Uterus (tissue), 4 donors: Measurements from ENCODE around the gene CACUL1. TPM values are rescaled to one million over a fixed set of nuclear protein-coding genes. Genes with fewer than 3 reads are reported as not detected.
"Not testable (repeated sequence)": the region's sequence is repeated elsewhere in the genome, so short reads cannot be mapped to it uniquely, and the experiment has no call there.

Experiments
- DNase-seq, 2 donors: peaks; one replicate each; pipeline ENCODE4 v3.0.0-alpha.2; 2019 to 2020
- H3K27ac ChIP-seq, 2 donors: fragments of 200-600 bp; sonication (generic); 1 replicate in 1 of 2; 2 replicates in 1 of 2; pipeline ENCODE4 v1.5.1; 2016 to 2018
- H3K27me3 ChIP-seq, 2 donors: fragments of 200-600 bp; sonication (generic); one replicate each; pipeline ENCODE4 v1.5.1; 2018 to 2019; ENCODE audit warnings: control low read depth in 1 of 2
- H3K36me3 ChIP-seq, 2 donors: fragments of 200-600 bp; sonication (generic); one replicate each; pipeline ENCODE4 v1.5.1; 2019; ENCODE audit warnings: control low read depth in 1 of 2
- H3K4me1 ChIP-seq, 2 donors: fragments of 200-600 bp; sonication (generic); one replicate each; pipeline ENCODE4 v1.5.1; 2018 to 2019; ENCODE audit warnings: control low read depth in 1 of 2
- H3K4me3 ChIP-seq, 2 donors: fragments of 200-600 bp; sonication (generic); 1 replicate in 1 of 2; 2 replicates in 1 of 2; pipeline ENCODE4 v1.5.1; 2018 to 2019; ENCODE audit warnings: mild to moderate bottlenecking in 1 of 2
- H3K9me3 ChIP-seq, 2 donors: fragments of 200-600 bp; sonication (generic); one replicate each; pipeline ENCODE4 v1.5.1; 2019; ENCODE audit warnings: control low read depth in 1 of 2
- CTCF ChIP-seq, 4 experiments: fragments of 200-600 bp in 2 of 4; fragments of 450-650 bp in 2 of 4; sonication (generic) in 2 of 4; IDR thresholded peaks; one replicate each; pipeline ENCODE4 v1.5.1; 2016 to 2019; ENCODE audit warnings: antibody characterized with exemption in 4 of 4, mild to moderate bottlenecking in 2 of 4, moderate library complexity in 1 of 4
- POLR2A ChIP-seq, 2 donors: fragments of 450-650 bp; IDR thresholded peaks; one replicate each; pipeline ENCODE4 v1.6.1; 2016; ENCODE audit warnings: antibody characterized with exemption in 2 of 2, mild to moderate bottlenecking in 1 of 2, moderate library complexity in 1 of 2
- intact Hi-C: fragments of 100-400 bp; cut with DNase I; formaldehyde crosslinking; loops from one replicate; pipeline ENCODE4 v1.15.1; 2023; ENCODE audit warnings: low total_unique reads
- total RNA-seq, 4 donors: library from RNA; depleted of rRNA in 3 of 4; stranded (reverse); fragments of >200 nt in 3 of 4; gene quantifications; one replicate each; pipeline versions ENCODE4 v1.1.0 to v1.2.4, GENCODE V29; 2014 to 2023
- donor health status: DM: yes; HTN: yes; CAD: no.

CACUL1 gene
- total RNA-seq, 4 donors from 2014 or later = 24.8 to 61.0 (median 29.6) TPM

GRCh38 chr10:118663176-118663575 is 91.6 kb downstream of the CACUL1 start:
- H3K9me3 ChIP-seq = no peaks in the 10 kb centered on the region
- H3K4me3 ChIP-seq = no peak overlapping the region
- no peak for DNase-seq
- H3K4me1 ChIP-seq = no peaks in the 10 kb centered on the region
- intact Hi-C loops = no loop called here
- no peak overlapping the region for H3K27ac ChIP-seq
- H3K36me3 ChIP-seq = no peaks in the 10 kb centered on the region
- TF ChIP-seq POLR2A (IDR thresholded peaks at IDR 0.05) (no peak), CTCF (IDR thresholded peaks at IDR 0.05) (no peak)
- H3K27me3 ChIP-seq = no peaks in the 10 kb centered on the region

- Histone ChIP-seq H3K27me3 (no peaks in the 10 kb centered on the region), H3K27ac (no peak overlapping the region), H3K9me3 (no peaks in the 10 kb centered on the region), H3K4me1 (no peaks in the 10 kb centered on the region), H3K4me3 (no peak overlapping the region), H3K36me3 (no peaks in the 10 kb centered on the region)
- TF ChIP-seq POLR2A (IDR thresholded peaks at IDR 0.05) = no peak
- TF ChIP-seq CTCF (IDR thresholded peaks at IDR 0.05) = no peak
- intact Hi-C loops = no loop called here
- no peak for DNase-seq
These were observed 92.3 kb downstream of the CACUL1 start for GRCh38 chr10:118662228-118663035.

GRCh38 chr10:118658762-118659161 is 96.0 kb downstream of the CACUL1 start:
- Histone ChIP-seq H3K9me3 (no peaks in the 10 kb centered on the region), H3K4me1 (no peaks in the 10 kb centered on the region), H3K27ac (no peak overlapping the region), H3K4me3 (no peak overlapping the region), H3K36me3 (no peaks in the 10 kb centered on the region), H3K27me3 (no peaks in the 10 kb centered on the region)
- intact Hi-C loops = no loop called here
- DNase-seq = no peak
- TF ChIP-seq POLR2A (IDR thresholded peaks at IDR 0.05) (no peak), CTCF (IDR thresholded peaks at IDR 0.05) (no peak)

GRCh38 chr10:118658168-118658567 is 96.6 kb downstream of the CACUL1 start:
- H3K36me3 ChIP-seq, H3K9me3 ChIP-seq, H3K4me1 ChIP-seq, DNase-seq, H3K4me3 ChIP-seq, intact Hi-C loops, H3K27me3 ChIP-seq, H3K27ac ChIP-seq: not testable (repeated sequence)

GRCh38 chr10:118645294-118645693 is 109.5 kb downstream of the CACUL1 start:
- intact Hi-C loops, H3K9me3 ChIP-seq, H3K27me3 ChIP-seq, H3K4me3 ChIP-seq, H3K4me1 ChIP-seq, H3K27ac ChIP-seq, DNase-seq, H3K36me3 ChIP-seq: not testable (repeated sequence)

GRCh38 chr10:118642228-118642627 is 112.5 kb downstream of the CACUL1 start:
- DNase-seq = no peak
- Histone ChIP-seq H3K27me3 (no peaks in the 10 kb centered on the region), H3K27ac (no peak overlapping the region), H3K9me3 (no peaks in the 10 kb centered on the region), H3K4me3 (no peak overlapping the region), H3K4me1 (no peaks in the 10 kb centered on the region), H3K36me3 (no peaks in the 10 kb centered on the region)
- TF ChIP-seq POLR2A (IDR thresholded peaks at IDR 0.05) (no peak), CTCF (IDR thresholded peaks at IDR 0.05) (no peak)
- intact Hi-C loops = no loop called here
